Right lobe of liver (tissue), 6 donors: ENCODE measurements around the gene DLK2. TPM values are rescaled to one million over a fixed set of nuclear protein-coding genes. Genes with fewer than 3 reads are reported as not detected.

Experiments
- ATAC-seq, 4 donors: fragments of 200-7000 bp; cut with Tn5 transposase; one replicate each; pipeline ENCODE4 v1.9.1; 2020; ENCODE audit warnings: mild to moderate bottlenecking in 4 of 4, moderate library complexity in 4 of 4
- DNase-seq, 3 donors: peaks; one replicate each; pipeline ENCODE4 v3.0.0-alpha.2; 2020
- H3K27ac ChIP-seq, 3 donors: fragments of 200-600 bp; one replicate each; pipeline ENCODE4 v1.8.0; 2022
- H3K27me3 ChIP-seq, 2 donors: fragments of 200-600 bp; one replicate each; pipeline ENCODE4 v1.8.0; 2022
- H3K36me3 ChIP-seq, 4 donors: fragments of 200-600 bp; sonication (generic) in 1 of 4; one replicate each; pipeline versions ENCODE4 v1.5.1 to v1.8.0; 2017 to 2022; ENCODE audit warnings: control low read depth in 1 of 4
- H3K4me1 ChIP-seq, 4 donors: fragments of 200-600 bp; sonication (generic) in 1 of 4; one replicate each; pipeline versions ENCODE4 v1.5.1 to v1.8.0; 2017 to 2022; ENCODE audit warnings: control low read depth in 1 of 4
- H3K4me3 ChIP-seq, 3 donors: fragments of 200-600 bp; one replicate each; pipeline ENCODE4 v1.8.0; 2022
- H3K9me3 ChIP-seq, 4 donors: fragments of 200-600 bp; sonication (generic) in 1 of 4; one replicate each; pipeline versions ENCODE4 v1.5.1 to v1.8.0; 2017 to 2022; ENCODE audit warnings: control low read depth in 1 of 4
- CTCF ChIP-seq, 4 donors: fragments of 200-600 bp in 3 of 4; fragments of 450-650 bp in 1 of 4; IDR thresholded peaks; one replicate each; pipeline versions ENCODE4 v1.5.1 to v1.8.0; 2016 to 2022; ENCODE audit warnings: antibody characterized with exemption in 4 of 4, mild to moderate bottlenecking in 2 of 4
- POLR2A ChIP-seq: fragments of 450-650 bp; IDR thresholded peaks from one replicate; pipeline ENCODE4 v1.6.1; 2017; ENCODE audit warnings: antibody characterized with exemption, mild to moderate bottlenecking
- WGBS: methylation state at CpG from one replicate; pipeline ENCODE4 v1.1.6; 2018; ENCODE audit warnings: low coverage, low lambda C conversion rate; ENCODE audit not compliant: insufficient coverage; ENCODE audit errors: missing lambda C conversion rate; 5-methylcytosine and 5-hydroxymethylcytosine counted together
- intact Hi-C, 2 donors: fragments of 100-400 bp; cut with DNase I; formaldehyde crosslinking; loops; one replicate each; pipeline versions ENCODE4 v1.11.2 to v1.14.1; 2022
- total RNA-seq, 6 experiments: library from RNA; depleted of rRNA in 2 of 6; stranded (reverse); fragments of >200 nt in 2 of 6; fragmentation: NEBNext Ultra II Directional in 3 of 6; extraction: Animal tissue kit (Norgen Biotek cat#: 25700) in 3 of 6; gene quantifications; one replicate each; pipeline versions ENCODE4 v1.1.0 to v1.2.4, GENCODE V29; 2016 to 2023
- donor health status: DM: no; HTN: yes; CAD: no.
- donor health status: DM: no; HTN: no; CAD: no.
- donor health status: DM: no; HTN: no; CAD: no.
- donor health status: DM: no; HTN: yes; CAD: no.
- donor health status: DM: no; HTN: yes; CAD: no.

Gene DLK2
- total RNA-seq, 6 experiments from 2014 or later = 0.13 TPM; not detected in 5

- intact Hi-C loops = no loop called here
- Histone ChIP-seq H3K4me3 (peak within 1 kb of the TSS; percentile 67 to 76 (median 73)), H3K27ac (peak within 1 kb of the TSS; percentile 51 to 70 (median 64)), H3K4me1 (peaks cover 0 to 30% (median 6%) of the 10 kb centered on the region in 4 donors), H3K9me3 (no peaks in the 10 kb centered on the region), H3K36me3 (no peaks in the 10 kb centered on the region), H3K27me3 (no peaks in the 10 kb centered on the region)
- DNase-seq (peak; percentile 94), ATAC-seq (peak; percentile 100)
- WGBS = 2% methylated on average over 34 of the region's 34 CpGs
- TF ChIP-seq POLR2A (peak; percentile 72), CTCF (IDR thresholded peaks at IDR 0.05) (no peak)
Observed at GRCh38 chr6:43477235-43478007, 22.1 kb upstream of the DLK2 start, which contains the start of gene TJAP1. TSS of gene TJAP1 (plus strand) at chr6:43477570. CDS start at chr6:43499002, 21,432 bp downstream.

DNA sequence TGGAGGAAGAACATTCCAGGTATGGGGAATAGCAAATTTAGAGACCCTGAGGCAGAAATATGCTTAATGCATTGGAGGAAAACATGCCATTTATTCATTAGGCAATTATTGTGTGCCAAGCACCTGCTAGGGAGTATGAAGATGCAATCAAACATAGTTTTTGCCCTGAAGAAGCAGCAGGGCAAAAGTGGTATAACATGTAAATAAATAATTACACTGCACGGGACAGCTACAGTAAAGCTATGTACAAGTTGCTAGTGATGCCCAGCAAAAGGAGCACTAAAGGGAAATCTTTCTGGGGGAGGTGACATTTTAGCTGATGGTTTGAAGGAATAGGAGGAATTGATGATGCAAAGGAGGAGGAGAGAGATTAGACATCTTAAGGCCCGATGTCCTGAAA is 21.4 kb upstream of the DLK2 start:
- H3K4me3 ChIP-seq = peak overlapping the region in 2 of 3 donors; percentile 73 to 76
- intact Hi-C loops = no loop called here
- TF ChIP-seq CTCF (IDR thresholded peaks at IDR 0.05) (no peak), POLR2A (no peak)
- H3K9me3 ChIP-seq = no peaks in the 10 kb centered on the region
- H3K4me1 ChIP-seq = peaks cover 0 to 26% (median 5%) of the 10 kb centered on the region in 4 donors
- no peak overlapping the region for H3K27ac ChIP-seq
- ATAC-seq (no peak), DNase-seq (no peak)
- no peaks in the 10 kb centered on the region for H3K27me3 ChIP-seq
- 44% methylated on average over 2 of the region's 2 CpGs for WGBS
- no peaks in the 10 kb centered on the region for H3K36me3 ChIP-seq

DNA sequence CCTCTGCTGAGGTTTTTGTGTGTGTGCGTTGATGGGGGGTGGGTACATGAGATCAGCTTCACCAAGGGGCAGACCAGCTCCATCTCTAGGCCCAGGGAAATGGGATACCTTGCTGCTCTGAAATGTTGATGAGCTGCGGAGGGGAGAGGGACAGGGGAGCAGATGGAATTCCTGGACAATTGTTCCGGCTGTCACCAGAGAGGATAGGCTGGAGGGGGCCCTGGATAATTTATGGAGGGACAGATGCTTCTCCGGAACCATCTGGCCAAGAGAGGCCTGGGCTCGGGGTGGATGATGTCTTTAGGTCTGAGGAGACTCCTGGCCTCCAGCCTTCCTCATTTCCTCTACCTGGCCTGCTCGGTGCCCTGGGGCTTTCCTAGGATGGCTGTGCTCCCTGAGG is 20.2 kb upstream of the DLK2 start:
- Histone ChIP-seq H3K27me3 (no peaks in the 10 kb centered on the region), H3K36me3 (no peaks in the 10 kb centered on the region), H3K4me3 (no peak overlapping the region), H3K9me3 (no peaks in the 10 kb centered on the region), H3K27ac (no peak overlapping the region), H3K4me1 (peaks cover 0 to 13% (median 5%) of the 10 kb centered on the region in 4 donors)
- WGBS = no CpG with 5 or more reads among the region's 6 CpGs
- DNase-seq (no peak), ATAC-seq (no peak)
- intact Hi-C loops = no loop called here
- no peak for TF ChIP-seq POLR2A
- no peak for TF ChIP-seq CTCF (IDR thresholded peaks at IDR 0.05)

DNA sequence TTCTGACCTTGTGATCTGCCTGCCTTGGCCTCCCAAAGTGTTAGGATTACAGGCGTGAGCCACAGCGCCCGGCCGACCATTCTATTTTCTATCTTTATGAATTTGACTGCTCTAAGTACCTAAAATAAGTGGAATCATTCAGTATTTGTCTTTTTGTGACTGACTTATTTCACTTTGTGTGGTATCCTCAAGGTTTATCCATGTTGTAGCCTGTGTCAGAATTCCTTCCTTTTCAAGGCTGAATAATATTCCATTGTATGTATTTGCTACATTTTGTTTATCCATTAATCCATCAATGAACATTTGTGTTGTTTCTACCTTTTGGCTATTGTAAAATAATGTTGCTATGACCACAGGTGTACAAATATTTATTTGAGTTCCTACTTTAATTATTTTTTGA is 17.2 kb upstream of the DLK2 start:
- H3K9me3 ChIP-seq = no peaks in the 10 kb centered on the region
- 90% methylated on average over 2 of the region's 4 CpGs for WGBS
- intact Hi-C loops = no loop called here
- no peak overlapping the region for H3K4me3 ChIP-seq
- H3K27me3 ChIP-seq = no peaks in the 10 kb centered on the region
- H3K4me1 ChIP-seq = peaks cover 0 to 3% (median 0%) of the 10 kb centered on the region in 4 donors
- ATAC-seq (no peak), DNase-seq (no peak)
- H3K27ac ChIP-seq = no peak overlapping the region
- no peak for TF ChIP-seq CTCF (IDR thresholded peaks at IDR 0.05)
- TF ChIP-seq POLR2A = no peak
- no peaks in the 10 kb centered on the region for H3K36me3 ChIP-seq
